ENCODE results near the gene APOC3.
"Not testable (repeated sequence)": the region's sequence is repeated elsewhere in the genome, so short reads cannot be mapped to it uniquely, and the experiment has no call there.

Gene APOC3

DNA sequence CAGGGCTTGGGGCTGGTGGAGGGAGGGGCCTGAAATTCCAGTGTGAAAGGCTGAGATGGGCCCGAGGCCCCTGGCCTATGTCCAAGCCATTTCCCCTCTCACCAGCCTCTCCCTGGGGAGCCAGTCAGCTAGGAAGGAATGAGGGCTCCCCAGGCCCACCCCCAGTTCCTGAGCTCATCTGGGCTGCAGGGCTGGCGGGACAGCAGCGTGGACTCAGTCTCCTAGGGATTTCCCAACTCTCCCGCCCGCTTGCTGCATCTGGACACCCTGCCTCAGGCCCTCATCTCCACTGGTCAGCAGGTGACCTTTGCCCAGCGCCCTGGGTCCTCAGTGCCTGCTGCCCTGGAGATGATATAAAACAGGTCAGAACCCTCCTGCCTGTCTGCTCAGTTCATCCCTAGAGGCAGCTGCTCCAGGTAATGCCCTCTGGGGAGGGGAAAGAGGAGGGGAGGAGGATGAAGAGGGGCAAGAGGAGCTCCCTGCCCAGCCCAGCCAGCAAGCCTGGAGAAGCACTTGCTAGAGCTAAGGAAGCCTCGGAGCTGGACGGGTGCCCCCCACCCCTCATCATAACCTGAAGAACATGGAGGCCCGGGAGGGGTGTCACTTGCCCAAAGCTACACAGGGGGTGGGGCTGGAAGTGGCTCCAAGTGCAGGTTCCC is at the start of gene APOC3:
APOC3 (plus strand) TSS at position 383 of the 659 bp plus-strand sequence. CDS start 676 bp downstream, outside the sequence.
- no peak for DNase-seq (ENCODE audit: low read depth in 2 of 2, low spot score in 1 of 2)

DNA sequence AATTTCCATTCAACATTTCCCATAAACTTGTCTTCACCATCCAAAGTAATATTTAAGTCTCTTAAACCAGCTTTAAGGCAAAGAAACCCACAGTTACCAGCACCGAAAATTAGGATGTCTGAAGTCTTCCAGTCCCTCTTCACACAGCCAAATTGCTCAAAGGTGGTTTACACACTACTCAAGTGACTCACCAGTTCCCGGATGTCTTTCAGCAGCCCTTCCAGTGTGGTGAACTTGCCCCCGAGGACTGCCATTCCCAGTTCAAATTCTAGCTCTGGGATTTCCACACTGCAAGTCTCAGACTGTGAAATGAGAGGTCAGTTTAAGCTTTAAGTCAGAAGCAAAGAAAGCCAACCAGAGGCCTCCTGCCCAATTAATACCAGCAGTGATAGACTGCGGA is 47.0 kb upstream of the APOC3 start:
- no peak for DNase-seq (ENCODE audit: low read depth in 2 of 2, low spot score in 1 of 2)

DNA sequence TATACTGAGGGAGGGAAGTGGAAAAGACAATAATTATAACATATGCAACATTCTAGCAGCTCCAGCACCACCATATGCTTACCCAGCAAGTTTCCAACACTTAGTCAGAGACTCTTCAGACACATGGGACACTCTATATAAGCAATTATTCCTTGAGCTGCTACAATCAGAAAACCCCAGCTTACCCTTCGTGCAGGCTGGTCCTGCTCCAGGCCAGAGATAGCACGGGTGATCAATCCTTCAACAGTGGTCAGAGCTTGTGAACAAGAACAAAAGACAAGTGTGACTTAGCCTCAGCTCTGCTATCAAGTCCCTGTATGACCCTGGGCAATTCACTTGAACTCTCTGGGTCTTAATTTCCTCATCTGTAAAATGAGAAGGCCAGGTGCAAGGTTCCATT is 43.4 kb upstream of the APOC3 start:
- DNase-seq (ENCODE audit: low read depth in 2 of 2, low spot score in 1 of 2): no peak

DNA sequence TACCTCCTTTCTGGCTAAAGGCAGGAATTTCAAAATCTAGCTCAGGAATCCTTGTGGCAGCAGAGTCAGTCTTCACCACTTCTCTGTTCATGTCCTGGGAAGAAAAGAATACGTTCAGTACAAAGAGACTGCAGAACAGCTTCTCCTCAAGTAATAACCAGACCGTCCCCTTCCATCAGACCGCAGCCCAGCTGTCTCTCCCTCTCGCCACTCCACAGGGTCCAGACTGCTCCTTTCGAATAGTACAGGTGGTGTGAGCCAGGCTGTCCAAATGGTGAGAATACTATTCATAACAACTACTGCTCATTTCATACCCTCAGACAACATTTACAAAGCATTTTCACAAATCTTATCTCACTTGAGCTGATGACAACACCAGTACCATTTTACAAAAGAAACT is 42.7 kb upstream of the APOC3 start:
- no peak for DNase-seq (ENCODE audit: low read depth in 2 of 2, low spot score in 1 of 2)

DNA sequence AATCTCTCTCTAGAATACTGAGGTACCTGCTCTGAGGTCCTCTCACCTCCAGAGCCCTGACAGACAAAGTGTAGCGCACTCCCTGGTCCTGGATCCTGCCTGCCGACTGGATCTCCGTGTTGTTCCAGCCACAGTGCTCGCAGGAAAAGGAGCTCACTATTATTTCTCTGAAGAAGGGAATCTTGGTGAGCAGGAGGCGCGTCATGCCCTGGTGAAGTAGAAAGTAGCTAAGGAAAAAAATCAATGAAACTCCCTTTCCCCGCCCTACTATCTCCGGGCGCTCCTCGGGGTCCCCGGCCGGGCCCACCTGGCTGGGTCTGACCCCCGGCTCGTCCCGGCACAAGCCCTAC is 42.3 kb upstream of the APOC3 start:
- no peak for DNase-seq (ENCODE audit: low read depth in 2 of 2, low spot score in 1 of 2)

DNA sequence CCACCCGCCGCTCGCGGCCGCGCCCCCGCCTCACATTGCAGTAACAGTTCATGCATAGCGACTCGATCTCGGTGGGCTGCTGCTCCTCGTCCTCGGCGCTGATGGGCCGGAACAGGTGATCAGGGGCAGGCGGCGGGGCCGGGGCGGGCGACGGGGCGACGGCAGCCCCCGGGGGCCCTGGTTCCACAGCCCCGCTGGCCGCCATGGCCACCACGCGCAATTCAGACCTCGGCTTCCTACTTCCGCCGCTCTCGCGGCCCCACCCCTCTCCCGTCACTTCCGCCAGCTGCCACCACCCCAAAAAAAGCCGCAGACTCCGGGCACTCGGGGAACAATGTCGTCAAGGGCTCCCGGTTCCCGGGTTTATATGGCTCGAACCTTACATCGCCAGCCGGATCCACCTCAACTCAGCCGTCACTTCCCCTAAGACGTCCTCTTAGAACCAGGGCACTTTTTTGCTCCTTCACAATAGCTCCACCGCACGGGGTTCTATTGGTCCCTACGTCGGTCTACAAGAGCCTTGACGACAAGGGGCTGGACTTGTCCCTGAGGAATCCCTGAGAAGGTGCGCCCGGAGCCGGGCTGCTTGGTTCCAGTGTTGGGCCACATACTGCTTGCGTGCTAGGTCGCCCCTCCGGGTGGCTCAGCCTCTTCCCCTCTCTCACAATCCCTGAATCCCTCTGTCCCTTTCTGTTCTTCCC is 41.8 kb upstream of the APOC3 start, which contains the start of gene ZPR1:
ZPR1 (minus strand) TSS at position 238 of the 701 bp plus-strand sequence; CDS start at position 205, 33 bp downstream.
- DNase-seq (ENCODE audit: low read depth in 2 of 2, low spot score in 1 of 2): peak; percentile 66 to 81

DNA sequence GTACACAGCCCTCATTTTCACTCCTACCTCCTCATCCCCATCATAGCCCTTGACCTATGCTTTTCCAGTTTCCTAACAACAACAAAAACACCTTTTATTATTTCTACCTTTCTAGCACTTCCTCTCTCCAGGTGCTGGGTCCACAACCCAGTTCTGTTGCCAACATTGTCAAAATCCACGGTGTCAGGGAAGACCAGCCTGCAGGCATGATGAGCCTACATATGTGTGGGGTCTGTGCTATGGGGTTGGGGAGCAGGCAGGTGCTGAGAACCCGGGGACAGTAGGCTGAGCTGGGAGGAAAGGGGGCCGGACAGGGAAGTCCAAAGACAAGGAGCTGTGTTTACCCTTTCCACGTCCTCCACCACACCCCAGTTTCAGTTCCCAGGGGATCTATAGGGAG is 41.2 kb upstream of the APOC3 start:
- DNase-seq (ENCODE audit: low read depth in 2 of 2, low spot score in 1 of 2): no peak

DNA sequence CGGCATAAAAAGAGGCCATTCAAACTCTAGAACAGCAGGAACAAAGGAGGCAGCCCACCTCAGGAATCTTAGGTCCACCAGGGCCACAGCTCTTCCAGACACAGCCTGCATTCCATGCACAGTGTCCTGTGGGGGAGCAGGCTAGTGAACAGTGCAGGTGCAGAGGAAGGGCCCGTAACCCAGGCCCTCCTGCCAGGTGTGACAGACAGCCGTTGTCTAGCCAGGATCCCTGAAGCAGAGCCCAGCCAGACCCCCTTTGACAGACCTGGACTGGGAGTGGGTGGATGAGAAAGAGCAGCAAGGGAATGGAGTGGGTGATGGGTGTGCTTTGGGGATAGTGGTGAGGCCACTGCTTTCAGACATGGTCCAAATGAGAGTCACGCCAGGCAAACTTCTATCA is 40.7 kb upstream of the APOC3 start:
- DNase-seq (ENCODE audit: low read depth in 2 of 2, low spot score in 1 of 2): no peak

DNA sequence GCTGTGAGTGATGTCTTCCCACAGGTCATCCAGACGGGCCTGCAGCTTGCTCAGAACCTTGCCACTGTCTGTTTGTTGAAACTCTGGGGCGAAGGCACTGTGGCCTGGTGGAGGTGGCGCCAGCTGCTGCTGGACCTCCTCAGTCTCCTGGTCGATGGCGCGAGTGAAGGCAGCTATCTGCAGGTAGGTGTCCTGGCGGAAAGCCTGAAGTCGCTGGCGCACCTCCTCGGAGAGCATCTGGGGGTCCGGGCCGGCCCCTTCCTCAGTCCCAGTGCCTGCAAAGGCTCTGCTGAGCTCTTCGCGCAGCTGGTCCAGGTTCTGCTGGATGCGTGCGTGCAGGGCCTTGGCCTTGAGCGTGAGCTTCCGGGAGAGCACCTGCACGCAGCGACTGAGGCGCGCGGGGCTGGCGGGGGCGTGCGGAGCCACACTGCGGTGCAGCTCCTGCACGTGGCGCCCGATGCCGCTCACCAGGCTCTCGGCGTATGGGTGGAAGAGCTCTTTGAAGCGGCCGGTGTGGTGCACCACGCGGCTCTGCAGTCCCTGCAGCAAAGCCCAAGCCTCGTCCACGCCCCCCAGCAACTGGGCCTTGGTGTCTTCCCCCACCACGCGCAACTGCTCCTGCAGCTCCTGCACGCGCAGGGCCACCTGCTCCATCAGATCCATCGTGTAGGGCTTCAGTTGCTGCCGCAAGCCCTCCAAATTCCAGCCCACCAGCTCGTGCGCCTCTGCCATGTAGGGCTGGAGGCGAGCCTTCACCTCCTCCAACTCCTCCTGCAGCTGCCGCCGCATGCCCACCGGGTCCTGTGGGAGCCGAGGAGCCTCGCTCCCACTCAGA is 39.3 kb upstream of the APOC3 start:
- DNase-seq (ENCODE audit: low read depth in 2 of 2, low spot score in 1 of 2): no peak

DNA sequence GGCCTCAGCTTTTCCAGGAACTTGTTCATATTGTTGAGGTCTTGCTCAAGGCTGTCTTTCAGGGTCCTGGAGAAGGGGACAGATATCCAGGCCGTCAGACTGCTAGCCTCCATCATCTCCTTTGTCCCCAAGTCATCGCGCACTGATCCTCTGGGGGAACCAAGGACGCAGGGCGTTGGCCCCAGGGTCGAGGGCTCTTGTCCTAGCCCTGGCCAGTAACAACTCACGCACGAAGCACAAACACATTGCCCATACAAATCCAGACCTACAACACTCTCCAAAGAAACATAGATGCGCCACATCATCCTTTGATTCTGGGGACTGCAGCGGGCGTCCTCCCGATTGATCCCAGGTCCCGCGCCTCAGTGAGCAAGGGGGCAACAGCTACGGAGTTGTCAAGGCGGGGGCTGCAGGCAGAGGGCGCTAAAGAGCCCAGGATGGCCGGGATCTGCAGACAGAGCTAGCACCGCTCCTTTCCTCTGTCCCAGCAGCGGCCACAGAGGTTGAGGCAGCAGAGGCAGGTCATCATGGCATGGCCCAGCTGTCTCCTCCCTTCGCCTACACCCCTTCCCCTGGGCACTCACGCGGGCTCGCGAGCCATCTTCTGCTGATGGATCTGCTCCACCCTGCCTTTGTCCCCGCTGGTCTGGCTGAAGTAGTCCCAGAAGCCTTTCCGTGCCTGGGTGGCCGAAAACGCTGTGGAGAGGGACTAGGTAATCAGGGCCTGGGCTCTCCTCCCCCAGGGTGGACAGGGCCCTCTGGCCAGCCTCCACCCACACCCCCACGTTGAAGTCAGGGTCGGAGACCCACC is 38.5 kb upstream of the APOC3 start:
- DNase-seq (ENCODE audit: low read depth in 2 of 2, low spot score in 1 of 2): peak; percentile 57 to 63

DNA sequence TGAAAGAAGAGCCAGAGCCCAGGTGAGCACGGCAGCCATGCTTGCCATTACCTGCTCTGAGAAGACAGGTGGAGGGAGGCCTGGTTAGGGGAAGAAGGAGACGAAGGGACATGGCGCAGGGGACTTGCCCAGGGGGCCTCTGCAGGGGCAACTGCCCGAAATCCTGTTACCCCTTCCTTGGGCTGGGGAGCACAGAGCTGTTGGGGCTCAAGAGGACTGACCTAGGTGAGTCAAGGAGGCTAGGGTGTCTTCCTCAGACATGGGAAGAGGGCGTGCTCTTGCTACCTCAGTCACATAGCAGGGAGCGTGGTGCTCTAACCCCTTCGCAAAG is 37.9 kb upstream of the APOC3 start, which contains the start of gene APOA5:
APOA5 (minus strand) TSS at position 67 of the 331 bp plus-strand sequence; CDS start at position 48, 19 bp downstream.
- DNase-seq (ENCODE audit: low read depth in 2 of 2, low spot score in 1 of 2): no peak

DNA sequence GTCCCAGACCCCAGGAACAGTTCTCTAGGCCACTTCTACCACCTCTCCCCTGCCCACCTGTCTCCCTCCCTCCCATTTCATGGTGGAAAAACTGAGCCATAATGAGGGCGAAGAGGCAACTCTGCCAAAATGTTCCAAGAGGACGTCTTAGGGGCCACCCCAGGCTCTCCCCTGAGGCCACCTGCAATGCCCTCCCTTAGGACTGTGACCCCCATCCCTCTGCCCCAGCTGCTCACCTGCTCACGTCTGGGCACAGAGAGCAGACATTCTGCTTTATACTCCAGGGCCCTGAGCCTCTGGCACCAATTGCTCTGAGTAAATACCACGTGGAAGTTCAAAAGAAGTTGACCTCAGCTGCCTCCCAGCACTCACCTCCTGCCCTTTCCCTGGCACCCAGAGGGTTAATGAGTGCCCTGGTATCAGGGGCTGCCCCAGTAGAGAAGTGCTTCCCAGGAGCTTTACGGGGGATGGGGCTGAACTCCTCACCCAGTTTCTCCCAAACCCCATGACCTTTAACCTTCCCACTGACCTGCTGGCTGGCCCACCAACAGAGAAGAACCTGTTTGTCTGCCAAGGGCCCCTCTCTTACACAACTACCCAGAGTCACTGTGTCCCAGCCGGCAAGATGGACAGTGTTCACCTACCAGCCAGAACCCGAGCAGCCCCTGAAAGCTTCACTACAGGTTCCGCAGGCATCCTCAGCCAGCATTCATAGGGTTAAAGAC is 37.4 kb upstream of the APOC3 start:
- no peak for DNase-seq (ENCODE audit: low read depth in 2 of 2, low spot score in 1 of 2)

DNA sequence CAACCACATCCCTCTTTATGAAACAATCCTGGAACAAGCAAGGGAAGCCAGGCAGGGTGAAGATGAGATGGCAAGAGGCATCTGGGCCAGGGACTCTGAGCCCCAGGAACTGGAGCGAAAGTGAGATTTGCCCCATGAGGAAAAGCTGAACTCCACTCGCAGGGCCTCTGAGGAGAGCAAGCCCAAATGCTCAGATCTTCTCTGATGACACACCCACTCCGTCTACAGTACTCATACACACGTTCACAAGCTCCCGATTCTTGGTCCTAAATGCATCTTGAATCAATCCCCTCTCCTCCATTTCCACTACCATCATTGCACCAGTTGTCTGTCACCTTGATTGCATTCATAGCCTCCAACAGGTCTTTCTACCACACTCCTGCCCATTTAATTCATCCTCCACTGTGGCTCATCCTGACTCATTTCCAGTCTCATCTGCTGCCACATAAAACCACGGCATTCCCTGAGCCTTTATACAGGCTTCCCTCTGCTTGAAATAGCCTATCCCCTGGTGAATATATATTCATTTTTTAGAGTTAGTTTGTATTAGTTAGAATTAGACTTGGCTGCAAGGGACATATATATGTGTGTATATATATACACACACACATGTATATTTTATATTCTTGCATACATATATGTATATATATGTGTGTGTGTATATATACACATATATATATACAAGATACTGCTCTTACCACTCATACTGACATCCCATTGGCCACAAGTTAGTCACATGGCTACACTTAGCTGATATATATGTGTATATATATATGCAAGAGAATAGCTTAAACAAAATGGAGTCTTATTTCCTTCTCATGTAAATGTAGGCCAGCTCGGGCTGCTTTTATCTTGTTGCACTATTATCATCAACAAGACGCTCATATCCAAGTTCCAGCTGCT is 36.6 kb upstream of the APOC3 start:
- DNase-seq (ENCODE audit: low read depth in 2 of 2, low spot score in 1 of 2): no peak

DNA sequence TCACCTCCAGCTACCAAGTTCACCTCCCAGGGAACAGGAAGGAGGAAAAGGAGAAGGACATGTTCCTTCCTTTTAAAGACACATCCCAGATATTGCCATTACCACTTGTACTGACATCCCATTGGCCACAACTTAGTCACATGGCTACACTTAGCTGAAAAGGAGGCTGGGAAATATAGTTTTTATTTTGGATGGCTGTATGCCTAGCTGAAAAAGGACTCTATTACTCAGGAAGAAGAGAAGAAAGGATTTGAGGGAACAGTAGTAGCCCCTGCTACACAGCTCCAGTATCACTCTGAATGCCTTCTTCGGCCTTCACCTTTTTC is 36.0 kb upstream of the APOC3 start:
- no peak for DNase-seq (ENCODE audit: low read depth in 2 of 2, low spot score in 1 of 2)

DNA sequence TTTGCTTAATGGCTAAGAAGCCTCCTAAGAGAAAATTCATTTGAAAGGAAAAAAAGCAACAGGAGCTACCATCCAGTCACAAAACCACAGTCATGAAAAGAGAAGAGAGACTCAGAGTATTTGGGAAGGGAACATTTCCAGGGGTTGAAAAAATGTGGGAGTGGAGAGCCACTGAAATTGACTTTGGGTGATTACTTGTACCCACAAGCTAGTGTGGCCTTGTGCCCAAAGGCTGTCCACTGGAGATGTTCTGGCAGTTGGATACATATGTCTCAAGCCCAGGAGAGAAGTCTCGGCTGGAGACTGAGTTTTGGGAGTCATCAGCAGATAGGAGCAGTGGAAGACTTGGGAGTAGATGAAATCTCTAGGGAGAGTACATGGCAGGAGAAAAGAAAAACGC is 34.9 kb upstream of the APOC3 start:
- DNase-seq (ENCODE audit: low read depth in 2 of 2, low spot score in 1 of 2): no peak

DNA sequence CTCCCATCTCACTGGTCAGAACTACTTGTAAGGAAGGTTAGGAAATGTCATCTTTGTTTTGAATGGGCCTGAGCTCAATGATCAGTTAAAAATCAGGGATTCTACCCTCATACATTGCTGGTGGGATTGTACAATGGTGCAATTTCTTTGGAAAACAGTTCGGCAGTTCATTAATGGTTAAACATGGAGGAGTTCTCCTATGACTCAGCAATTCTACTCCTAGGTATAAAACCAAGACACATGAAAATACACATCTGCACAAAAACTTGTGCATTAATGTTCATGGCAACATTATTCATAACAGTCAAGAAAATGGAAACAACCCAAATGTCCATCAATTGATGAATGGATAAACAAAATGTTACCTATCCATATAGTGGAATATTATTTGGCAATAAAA is 33.2 kb upstream of the APOC3 start:
- no peak for DNase-seq (ENCODE audit: low read depth in 2 of 2, low spot score in 1 of 2)

DNA sequence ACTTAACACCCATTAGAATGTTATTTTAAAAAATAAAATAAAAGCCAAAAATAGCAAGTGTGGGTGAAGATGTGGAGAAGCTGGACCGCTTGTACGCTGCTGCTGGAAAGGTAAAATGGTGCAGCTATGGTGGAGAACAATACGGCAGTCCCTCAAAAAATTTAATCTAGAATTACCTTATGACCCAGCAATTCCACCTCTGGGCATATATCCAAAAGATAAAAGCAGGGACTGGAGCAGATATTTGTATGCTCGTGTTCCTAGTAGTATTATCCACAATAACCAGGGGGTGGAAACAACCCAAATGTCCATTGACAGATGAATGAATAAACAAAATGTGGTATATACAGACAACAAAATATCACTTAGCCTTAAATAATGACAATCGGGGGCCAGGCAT is 31.9 kb upstream of the APOC3 start:
- no peak for DNase-seq (ENCODE audit: low read depth in 2 of 2, low spot score in 1 of 2)

DNA sequence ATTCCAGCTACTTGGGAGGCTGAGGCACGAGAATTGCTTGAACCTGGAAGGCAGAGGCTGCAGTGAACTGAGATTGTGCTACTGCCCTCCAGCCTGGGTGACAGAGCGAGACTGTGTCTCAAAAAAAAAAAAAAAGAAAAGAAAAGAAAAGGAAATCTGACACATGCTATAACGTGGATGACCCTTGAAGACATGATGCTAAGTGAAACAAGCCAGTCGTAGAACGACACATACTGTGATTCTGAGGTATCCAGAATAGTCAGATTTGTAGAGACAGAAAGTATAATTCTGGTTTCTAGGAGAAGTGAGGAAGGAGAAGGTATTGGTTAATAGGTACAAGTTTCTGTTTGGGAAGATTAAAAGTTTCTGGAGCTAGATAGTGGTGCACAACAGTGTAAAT is 31.3 kb upstream of the APOC3 start:
- DNase-seq (ENCODE audit: low read depth in 2 of 2, low spot score in 1 of 2): no peak

DNA sequence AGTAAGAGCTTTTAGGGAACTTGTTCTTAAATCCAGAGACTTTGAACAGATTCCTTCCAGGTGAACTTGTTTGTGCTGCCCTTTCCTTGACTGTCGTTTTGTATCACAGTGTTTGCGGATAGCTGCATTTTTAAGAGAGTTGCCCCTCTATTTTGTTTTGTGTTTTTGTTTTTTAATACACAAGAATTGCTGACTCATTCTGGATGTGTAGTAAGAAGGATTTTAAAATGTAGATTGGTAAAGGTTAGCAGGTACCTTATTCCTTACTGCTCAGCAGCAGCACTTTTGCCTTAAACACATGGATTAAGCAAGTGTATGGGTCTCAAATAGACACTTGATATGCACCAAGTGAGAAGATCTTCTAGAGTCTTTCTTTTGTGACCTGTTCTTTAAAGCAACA is 29.1 kb upstream of the APOC3 start:
- no peak for DNase-seq (ENCODE audit: low read depth in 2 of 2, low spot score in 1 of 2)

DNA sequence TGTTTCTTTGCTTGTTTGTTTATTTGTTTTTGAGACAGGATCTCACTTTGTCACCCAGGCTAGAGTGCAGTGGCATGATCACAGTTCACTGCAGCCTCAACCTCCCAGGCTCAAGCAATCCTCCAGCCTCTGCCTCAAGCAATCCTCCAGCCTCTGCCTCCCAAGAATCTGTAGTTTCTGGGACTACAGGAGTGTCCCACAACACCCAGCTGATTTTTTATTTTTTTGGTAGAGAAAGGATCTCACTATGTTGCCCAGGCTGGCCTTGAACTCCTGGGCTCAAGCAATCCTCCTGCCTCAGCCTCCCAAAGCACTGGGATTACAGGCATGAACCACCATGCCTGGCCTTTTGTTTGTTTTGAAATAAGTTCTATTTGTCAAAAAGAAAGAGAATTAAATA is 28.0 kb upstream of the APOC3 start:
- not testable (repeated sequence) for DNase-seq (ENCODE audit: low read depth in 2 of 2, low spot score in 1 of 2)

Data from stimulated activated CD8-positive, alpha-beta memory T cell treated with anti-CD3 and anti-CD28 coated beads, Interleukin-4, amount 100 ng/mL, for 1 hour (primary cell).